Caco-2 (cell line): ENCODE measurements around the gene FOXS1. TPM values are rescaled to one million over a fixed set of nuclear protein-coding genes. Genes with fewer than 3 reads are reported as not detected.
"Not testable (repeated sequence)": the region's sequence is repeated elsewhere in the genome, so short reads cannot be mapped to it uniquely, and the experiment has no call there.

Experiments used
- BruUV-seq: library from RNA; stranded (reverse); fragments of 400-500 nt; replicated peaks from 2 replicates; lab custom pipeline; 2021; lab: Mats Ljungman, UMichigan
- CTCF ChIA-PET: fragments of 300-600 bp; sonication (Branson Sonifier 250); formaldehyde crosslinking; loops from one replicate; lab custom pipeline; 2022; ENCODE audit warnings: antibody characterized with exemption; lab: Charles Lee
- POLR2A ChIA-PET: fragments of 300-600 bp; sonication (Branson Sonifier 250); formaldehyde crosslinking; loops from one replicate; lab custom pipeline; 2022; ENCODE audit warnings: antibody characterized with exemption; lab: Charles Lee
- DNase-seq, 2 experiments: peaks; one replicate each; pipeline versions ENCODE4 v3.0.0 to v3.0.0-alpha.2; 2020 to 2022
- H3K27me3 ChIP-seq: replicated peaks from 2 replicates; pipeline ENCODE4 v1.6.0; 2011; ENCODE audit warnings: low read length; ENCODE audit not compliant: control insufficient read depth, insufficient read depth
- H3K36me3 ChIP-seq: 2 replicates; pipeline ENCODE4 v1.5.1; 2011; ENCODE audit warnings: low read length; ENCODE audit not compliant: control insufficient read depth, insufficient read depth
- H3K4me1 ChIP-seq: fragments of 250-450 bp; sonication (Bioruptor Pico); 2 replicates; pipeline ENCODE4 v1.5.1; 2020; ENCODE audit warnings: mild to moderate bottlenecking
- H3K4me3 ChIP-seq: 2 replicates; pipeline ENCODE4 v1.5.1; 2011; ENCODE audit warnings: low read depth, mild to moderate bottlenecking, control low read depth, low read length
- H3K9me3 ChIP-seq: fragments of 250-450 bp; sonication (Bioruptor Pico); 2 replicates; pipeline ENCODE4 v1.5.1; 2020; ENCODE audit warnings: mild to moderate bottlenecking, moderate library complexity
- H3K27ac Mint-ChIP-seq: one replicate; pipeline ENCODE4 v1.8.0; 2022; ENCODE audit warnings: mixed read lengths; ENCODE audit not compliant: unreplicated experiment
- H3K27me3 Mint-ChIP-seq: one replicate; pipeline ENCODE4 v1.8.0; 2022; ENCODE audit warnings: mixed read lengths; ENCODE audit not compliant: insufficient read depth, unreplicated experiment
- H3K36me3 Mint-ChIP-seq: one replicate; pipeline ENCODE4 v1.8.0; 2022; ENCODE audit warnings: mild to moderate bottlenecking, mixed read lengths; ENCODE audit not compliant: insufficient read depth, unreplicated experiment
- H3K4me1 Mint-ChIP-seq: one replicate; pipeline ENCODE4 v1.8.0; 2022; ENCODE audit warnings: low read depth, mixed read lengths; ENCODE audit not compliant: unreplicated experiment
- H3K4me3 Mint-ChIP-seq: one replicate; pipeline ENCODE4 v1.8.0; 2022; ENCODE audit warnings: mild to moderate bottlenecking, moderate library complexity, mixed read lengths; ENCODE audit not compliant: unreplicated experiment
- H3K9me3 Mint-ChIP-seq: one replicate; pipeline ENCODE4 v1.8.0; 2022; ENCODE audit warnings: mixed read lengths; ENCODE audit not compliant: unreplicated experiment
- CTCF ChIP-seq, 2 experiments: fragments of 200-600 bp in 1 of 2; IDR thresholded peaks; 1 replicate in 1 of 2; 2 replicates in 1 of 2; pipeline versions ENCODE4 v1.5.1 to v1.8.0; 2011 to 2022; ENCODE audit warnings: antibody characterized with exemption in 1 of 2, control low read depth in 1 of 2, inconsistent platforms in 1 of 2, low read depth in 1 of 2, low read length in 1 of 2, mild to moderate bottlenecking in 1 of 2, moderate library complexity in 1 of 2; ENCODE audit not compliant: insufficient read depth in 1 of 2, severe bottlenecking in 1 of 2, unreplicated experiment in 1 of 2
- intact Hi-C: fragments of 100-400 bp; cut with micrococcal nuclease; formaldehyde crosslinking; loops from one replicate; pipeline ENCODE4 v1.10.0; 2022; ENCODE audit not compliant: unreplicated experiment
- total RNA-seq: library from RNA; stranded (reverse); gene quantifications from 2 replicates; pipeline ENCODE4 v1.2.3, GENCODE V29; 2022

The FOXS1 gene
- total RNA-seq, 1 experiment from 2014 or later: not detected

GRCh38 chr20:31815408-31816188 lies 29.8 kb downstream of the FOXS1 start:
- H3K9me3 ChIP-seq: no peaks in the 10 kb centered on the region
- CTCF ChIA-PET: interaction anchor here (0.6 kb wide), 1 partner anchor 39 kb away, joined by 3 read pairs; no protein-coding TSS in a partner anchor
- H3K4me3 ChIP-seq: no peak overlapping the region
- intact Hi-C loops: no loop called here
- BruUV-seq: no TSS peak
- Mint-ChIP-seq H3K9me3 (no peaks in the 10 kb centered on the region), H3K27me3 (no peaks in the 10 kb centered on the region), H3K27ac (no peak overlapping the region), H3K4me1 (no peaks in the 10 kb centered on the region), H3K4me3 (no peak overlapping the region), H3K36me3 (peaks cover 13% of the 10 kb centered on the region)
- no peaks in the 10 kb centered on the region for H3K36me3 ChIP-seq
- TF ChIP-seq CTCF (IDR thresholded peaks at IDR 0.05; ENCODE audit: insufficient read depth in 1 of 2, low read depth in 1 of 2, low read length in 1 of 2, severe bottlenecking in 1 of 2, unreplicated experiment in 1 of 2): no peak
- no peaks in the 10 kb centered on the region for H3K4me1 ChIP-seq
- peak in 1 of 2 experiments; percentile 52 for DNase-seq
- no peaks in the 10 kb centered on the region for H3K27me3 ChIP-seq
- POLR2A ChIA-PET: interaction anchor here (1.0 kb wide), 1 partner anchor 93 kb away, joined by 3 read pairs; the partner anchor contains the start of gene BCL2L1

DNA sequence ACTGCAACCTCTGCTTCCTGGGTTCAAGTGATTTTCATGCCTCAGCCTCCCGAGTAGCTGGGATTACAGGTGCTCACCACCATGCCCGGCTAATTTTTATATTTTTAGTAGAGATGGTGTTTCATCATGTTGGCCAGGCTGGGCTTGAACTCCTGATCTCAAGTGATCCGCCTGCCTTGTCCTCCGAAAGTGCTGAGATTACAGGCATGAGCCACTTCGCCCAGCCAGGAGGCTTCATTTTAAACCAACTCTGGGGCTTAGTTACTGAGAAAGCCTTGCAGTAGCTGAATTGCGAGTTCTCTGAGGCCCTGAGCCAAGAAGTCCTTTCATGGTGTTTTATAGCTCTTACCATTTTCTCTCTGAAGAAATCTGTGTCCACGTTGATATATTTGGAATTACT lies 31.3 kb downstream of the FOXS1 start:
- H3K4me1 Mint-ChIP-seq, H3K27ac Mint-ChIP-seq, H3K27me3 ChIP-seq, intact Hi-C loops, BruUV-seq, H3K27me3 Mint-ChIP-seq, H3K9me3 ChIP-seq, H3K4me1 ChIP-seq, H3K9me3 Mint-ChIP-seq, H3K36me3 ChIP-seq, H3K4me3 ChIP-seq, POLR2A ChIA-PET, DNase-seq, H3K4me3 Mint-ChIP-seq: not testable (repeated sequence)
- peaks cover 25% of the 10 kb centered on the region for H3K36me3 Mint-ChIP-seq
- CTCF ChIA-PET: interaction anchor here (0.8 to 1.4 kb wide), 3 partner anchors 9 to 277 kb away, joined by 4 to 5 read pairs (median 5); no protein-coding TSS in a partner anchor

DNA sequence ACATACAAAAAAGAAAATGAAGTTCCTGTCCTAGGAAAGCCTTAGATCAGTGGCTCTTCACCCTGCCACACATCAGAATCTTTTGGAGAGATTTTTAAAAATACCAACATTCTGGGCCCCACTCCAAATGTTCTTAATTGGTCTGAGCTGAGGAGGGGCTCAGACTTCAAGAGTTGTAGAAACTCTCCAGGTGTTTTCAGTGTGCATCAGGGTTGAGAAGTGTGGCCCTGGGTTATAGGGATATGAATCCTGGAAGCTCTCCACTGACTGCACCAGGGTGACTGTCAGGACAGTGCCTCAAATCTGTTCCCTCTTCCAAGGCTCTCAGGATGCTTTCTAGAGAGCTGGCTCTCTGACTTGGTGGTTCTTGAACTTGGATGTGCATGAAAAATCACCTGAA lies 31.8 kb downstream of the FOXS1 start:
- H3K9me3 Mint-ChIP-seq: no peaks in the 10 kb centered on the region
- no peak overlapping the region for H3K4me3 ChIP-seq
- H3K4me3 Mint-ChIP-seq: no peak overlapping the region
- intact Hi-C loops: no loop called here
- no peak for TF ChIP-seq CTCF (IDR thresholded peaks at IDR 0.05; ENCODE audit: insufficient read depth in 1 of 2, low read depth in 1 of 2, low read length in 1 of 2, severe bottlenecking in 1 of 2, unreplicated experiment in 1 of 2)
- CTCF ChIA-PET: interaction anchor here (0.8 to 1.4 kb wide), 3 partner anchors 10 to 277 kb away, joined by 4 to 5 read pairs (median 5); no protein-coding TSS in a partner anchor
- no peaks in the 10 kb centered on the region for H3K4me1 ChIP-seq
- no peaks in the 10 kb centered on the region for H3K27me3 Mint-ChIP-seq
- H3K9me3 ChIP-seq: no peaks in the 10 kb centered on the region
- no TSS peak for BruUV-seq
- no peaks in the 10 kb centered on the region for H3K27me3 ChIP-seq
- H3K4me1 Mint-ChIP-seq: no peaks in the 10 kb centered on the region
- H3K36me3 ChIP-seq: no peaks in the 10 kb centered on the region
- peaks cover 30% of the 10 kb centered on the region for H3K36me3 Mint-ChIP-seq
- no peak for DNase-seq
- H3K27ac Mint-ChIP-seq: no peak overlapping the region
- POLR2A ChIA-PET: no interaction called here
